ENCODE data around the gene SLC6A16.
"Not testable (repeated sequence)": the region's sequence is repeated elsewhere in the genome, so short reads cannot be mapped to it uniquely, and the experiment has no call there.

SLC6A16 gene
- 0.52 to 5.0 reads per million in 2 experiments for total RNA-seq

DNA sequence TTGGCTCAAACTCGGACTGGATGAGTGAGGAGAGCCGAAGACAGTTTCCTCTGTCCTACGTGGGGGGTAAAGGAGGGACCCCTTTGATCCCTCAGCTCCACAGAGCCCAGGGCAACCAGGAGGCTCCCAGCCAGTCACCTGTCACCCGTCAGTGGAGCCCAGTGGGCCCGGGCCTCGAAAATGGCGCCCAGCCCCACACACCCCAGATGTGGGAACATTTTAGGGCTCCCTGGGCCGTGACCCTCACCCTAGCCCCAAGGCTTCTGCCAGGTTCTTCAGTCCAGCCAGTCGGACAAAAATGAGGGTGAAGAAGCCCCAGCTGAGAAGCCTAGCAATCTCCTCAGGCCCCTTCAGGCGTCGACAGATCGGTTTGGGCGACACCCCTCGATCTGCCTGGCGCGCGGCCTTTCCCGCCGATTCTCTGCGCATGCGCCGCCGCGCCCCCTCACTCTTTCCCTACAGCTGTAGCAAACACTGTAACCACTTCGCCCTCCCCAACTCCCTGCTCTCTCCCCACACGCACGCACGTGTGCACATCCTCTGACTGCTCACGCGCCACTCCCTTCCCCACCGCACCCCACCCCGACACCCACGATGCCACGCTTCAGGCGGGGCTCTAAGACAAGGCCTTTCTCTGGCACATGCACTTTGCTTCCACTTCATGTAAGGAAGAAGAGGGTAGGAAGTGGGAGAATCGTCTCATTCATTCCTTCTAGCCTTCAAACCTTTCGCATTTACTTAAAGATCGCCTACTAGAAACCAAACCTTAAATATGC lies at the start of gene SLC6A16:
Gene SLC6A16, minus strand, starts transcription at position 391 of the 776 bp plus-strand sequence. CDS start 13,844 bp downstream, outside the sequence.
- DNase-seq (ENCODE audit: low read depth): no peak

DNA sequence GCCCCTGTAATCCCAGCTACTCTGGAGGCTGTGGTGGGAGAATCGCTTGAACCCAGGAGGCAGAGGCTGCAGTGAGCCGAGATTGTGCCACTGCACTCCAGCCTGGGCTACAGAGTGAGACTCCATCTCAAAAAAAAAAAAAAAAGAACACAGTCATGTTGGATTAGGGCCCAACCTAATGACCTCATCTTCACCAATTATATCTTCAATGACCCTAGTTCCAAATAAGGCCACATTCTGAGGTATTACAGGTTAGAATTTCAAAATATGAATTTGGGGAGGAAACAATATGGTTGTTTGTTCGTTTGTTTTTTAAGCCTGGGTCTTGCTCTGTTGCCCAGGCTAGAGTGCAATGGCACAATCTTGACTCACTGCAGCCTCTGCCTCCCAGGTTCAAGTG lies 48.2 kb upstream of the SLC6A16 start:
- DNase-seq (ENCODE audit: low read depth): not testable (repeated sequence)

DNA sequence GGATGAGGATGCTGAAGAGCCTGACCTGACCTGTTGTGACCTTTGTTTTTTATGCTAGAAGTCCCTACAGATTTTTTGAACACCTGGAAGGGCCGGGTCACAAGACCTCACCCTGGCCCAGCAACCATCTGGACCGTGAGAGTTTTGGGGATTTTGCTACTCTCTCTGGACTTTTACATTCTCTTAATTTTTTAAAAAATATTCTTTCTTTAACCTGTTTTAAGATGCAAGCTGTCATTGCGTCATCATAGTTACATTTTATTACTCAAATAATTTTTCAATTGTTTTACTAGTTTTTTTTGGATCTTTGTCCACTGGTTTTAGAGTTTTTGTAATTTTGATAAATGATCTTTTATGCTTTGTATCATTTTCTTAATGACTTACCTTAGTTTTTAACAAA lies 46.2 kb upstream of the SLC6A16 start:
- DNase-seq (ENCODE audit: low read depth): no peak

DNA sequence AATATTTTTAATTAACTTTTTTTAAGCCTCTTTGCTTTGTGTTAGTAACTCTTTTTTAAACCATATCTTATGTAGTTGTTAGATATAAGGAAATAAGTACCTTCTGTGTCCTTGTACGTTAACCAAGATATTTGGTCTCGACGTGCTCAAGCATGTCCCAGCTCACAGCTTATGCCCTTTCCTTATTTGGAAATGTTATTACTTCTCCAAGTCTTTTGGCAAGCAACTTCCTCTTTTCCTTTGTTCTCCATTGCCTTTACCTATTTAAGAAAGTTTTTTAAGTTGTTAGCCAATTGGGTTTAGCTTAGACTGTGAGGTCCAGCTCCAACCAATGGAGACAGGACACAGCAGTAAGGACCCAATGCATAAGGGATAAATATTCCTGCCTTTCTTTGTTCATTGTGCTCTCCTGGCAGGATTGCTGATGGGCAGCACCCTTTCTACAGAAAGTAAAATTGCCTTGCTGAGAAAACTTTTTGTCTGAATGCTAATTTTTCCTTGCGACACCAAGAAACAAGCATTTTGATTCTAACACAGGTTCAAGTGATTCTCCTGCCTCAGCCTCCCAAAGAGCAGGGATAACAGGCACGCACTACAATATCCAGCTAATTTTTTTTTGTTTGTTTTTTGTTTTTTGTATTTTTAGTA lies 43.8 kb upstream of the SLC6A16 start:
- no peak for DNase-seq (ENCODE audit: low read depth)

DNA sequence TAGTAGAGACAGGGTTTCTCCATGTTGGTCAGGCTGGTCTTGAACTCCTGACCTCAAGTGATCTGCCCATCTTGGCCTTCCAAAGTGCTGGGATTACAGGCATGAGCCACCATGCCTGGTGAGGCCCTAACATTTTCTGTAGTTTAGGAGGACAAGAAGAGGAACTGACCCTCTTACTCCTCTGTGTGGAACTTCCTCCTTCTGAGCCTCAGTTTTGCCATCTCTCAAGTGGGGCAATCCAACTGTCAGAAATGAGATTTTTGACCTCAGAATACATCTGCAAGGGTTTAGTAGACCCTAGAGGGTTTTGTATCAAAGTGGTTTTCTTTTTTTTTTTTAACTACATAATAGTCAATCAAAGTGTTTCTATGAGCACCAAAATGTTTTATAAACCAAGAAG lies 41.1 kb upstream of the SLC6A16 start:
- no peak for DNase-seq (ENCODE audit: low read depth)

DNA sequence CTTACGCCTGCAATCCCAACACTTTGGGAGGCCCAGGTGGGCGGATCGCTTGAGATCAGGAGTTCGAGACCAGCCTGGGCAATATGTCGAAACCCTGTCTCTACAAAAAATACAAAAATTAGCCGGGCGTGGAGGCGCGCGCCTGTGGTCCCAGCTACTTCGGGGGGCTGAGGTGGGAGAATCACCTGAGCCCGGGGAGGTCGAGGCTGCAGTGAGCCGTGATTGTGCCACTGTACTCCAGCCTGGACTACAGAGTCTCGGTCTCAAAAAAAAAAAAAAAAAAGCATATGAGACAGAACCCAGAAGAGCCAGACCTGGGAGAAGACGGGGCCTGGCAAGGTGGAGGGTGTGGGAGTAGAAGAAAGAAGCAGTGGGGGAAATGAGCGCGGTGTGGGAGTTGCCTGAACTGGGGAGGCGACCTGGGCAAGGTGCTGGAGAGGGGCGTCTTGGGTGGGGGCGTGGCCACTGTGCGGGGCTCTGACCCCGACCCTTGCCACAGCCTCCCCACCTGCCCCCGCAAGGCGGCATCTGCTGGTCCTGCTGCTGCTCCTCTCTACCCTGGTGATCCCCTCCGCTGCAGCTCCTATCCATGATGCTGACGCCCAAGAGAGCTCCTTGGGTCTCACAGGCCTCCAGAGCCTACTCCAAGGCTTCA lies 39.2 kb upstream of the SLC6A16 start:
- DNase-seq (ENCODE audit: low read depth): no peak

DNA sequence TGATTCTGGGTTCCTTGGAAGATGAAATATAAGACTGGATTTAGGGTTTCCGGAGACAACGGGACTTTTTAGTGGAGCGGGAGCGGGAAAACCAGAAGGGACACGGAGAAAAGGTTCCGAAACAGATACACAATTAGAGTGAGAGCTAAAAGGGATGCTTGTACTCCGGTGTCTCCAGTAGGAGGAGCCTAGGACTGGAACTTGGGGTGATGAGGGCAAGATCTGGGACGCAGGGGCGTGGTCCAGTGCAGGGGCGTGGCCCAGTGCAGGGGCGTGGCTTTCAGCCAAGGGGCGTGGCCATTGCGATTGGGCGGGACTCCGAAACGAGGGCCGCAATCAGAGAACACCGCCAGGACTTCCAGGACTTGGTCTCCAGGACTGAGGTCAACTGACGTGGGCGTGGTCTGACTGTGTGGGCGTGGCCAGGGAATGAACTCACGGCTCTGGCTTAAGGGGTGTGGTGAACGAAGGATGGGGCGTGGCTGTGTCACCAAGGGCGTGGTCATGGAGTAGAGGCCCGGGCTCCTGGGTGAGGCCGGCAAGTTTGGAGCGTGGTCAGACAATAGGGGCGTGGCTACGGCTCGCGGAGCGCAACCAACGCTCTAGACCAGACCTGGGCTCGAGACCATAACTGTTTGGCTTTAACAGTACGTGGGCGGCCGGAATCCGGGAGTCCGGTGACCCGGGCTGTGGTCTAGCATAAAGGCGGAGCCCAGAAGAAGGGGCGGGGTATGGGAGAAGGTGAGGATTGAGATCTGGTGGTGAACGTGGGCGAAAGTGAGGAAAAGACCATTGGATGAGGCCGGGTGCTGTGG lies 38.5 kb upstream of the SLC6A16 start, which contains the start of gene DKKL1:
Gene DKKL1, plus strand, starts transcription at position 610 of the 815 bp plus-strand sequence. Its CDS starts 122 bp downstream, at position 732.
- peak; percentile 39 for DNase-seq (ENCODE audit: low read depth)

DNA sequence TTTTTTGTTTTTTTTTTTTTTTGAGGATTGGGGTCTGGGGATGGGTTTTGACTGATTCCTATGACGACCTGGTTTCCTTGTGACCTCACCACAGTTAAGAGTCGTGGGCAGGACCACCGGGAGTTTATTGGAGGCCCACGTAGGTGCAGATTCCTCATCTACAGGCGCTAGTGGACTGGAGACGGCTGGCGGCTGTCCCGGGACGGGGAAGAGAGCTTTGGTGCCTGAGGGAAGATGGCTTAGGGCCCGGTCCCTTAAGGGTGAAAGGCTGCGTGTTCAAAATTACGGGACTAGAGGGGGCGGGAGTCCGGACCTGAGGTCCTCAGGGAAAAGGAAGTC lies 37.9 kb upstream of the SLC6A16 start:
- no peak for DNase-seq (ENCODE audit: low read depth)

DNA sequence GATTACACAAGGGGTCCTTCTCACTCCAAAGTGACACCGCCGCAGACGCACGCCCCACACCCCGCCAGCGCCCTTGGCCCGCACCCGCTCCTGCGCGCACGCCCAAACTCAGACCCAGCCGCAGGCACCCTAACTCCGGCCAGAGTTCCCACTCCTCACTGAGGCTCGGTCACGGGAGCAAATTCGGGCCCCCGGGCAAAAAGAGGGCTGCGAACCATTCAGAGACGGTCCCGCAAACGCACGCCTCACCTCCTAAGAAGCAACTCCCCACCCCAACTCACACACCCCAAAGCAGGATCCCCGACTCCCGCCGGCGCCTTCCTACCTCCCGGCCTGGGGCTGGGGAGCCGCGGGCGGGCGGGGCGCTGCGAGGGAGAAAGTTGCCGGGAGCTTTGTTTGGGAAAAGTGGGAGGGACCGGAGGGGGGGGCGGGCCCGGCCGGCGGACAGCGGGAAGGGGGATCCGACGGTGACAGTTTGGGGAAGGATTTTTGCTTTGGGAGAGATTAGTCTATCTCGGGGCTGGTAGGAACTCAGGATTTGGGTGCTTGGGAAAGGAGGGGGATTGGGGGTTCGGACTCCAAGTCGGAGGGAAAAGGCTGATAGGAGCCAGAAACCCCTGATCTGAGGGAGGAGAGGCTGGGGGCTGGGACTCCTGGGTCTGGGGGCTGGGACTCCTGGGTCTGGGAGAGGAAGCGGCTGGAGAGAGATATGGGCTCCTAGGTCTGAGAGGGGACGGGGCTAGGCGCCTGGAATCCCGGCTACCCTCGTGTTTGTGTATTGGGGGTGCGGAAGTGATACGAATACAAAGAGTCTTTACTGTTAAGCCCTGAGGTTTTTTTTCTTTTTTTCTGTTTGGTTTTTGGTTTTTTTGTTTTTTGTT lies 37.3 kb upstream of the SLC6A16 start, which contains the start of gene TEAD2:
Gene TEAD2, minus strand, starts transcription at position 369 of the 881 bp plus-strand sequence. CDS start 2,341 bp downstream, outside the sequence.
- DNase-seq (ENCODE audit: low read depth): no peak

DNA sequence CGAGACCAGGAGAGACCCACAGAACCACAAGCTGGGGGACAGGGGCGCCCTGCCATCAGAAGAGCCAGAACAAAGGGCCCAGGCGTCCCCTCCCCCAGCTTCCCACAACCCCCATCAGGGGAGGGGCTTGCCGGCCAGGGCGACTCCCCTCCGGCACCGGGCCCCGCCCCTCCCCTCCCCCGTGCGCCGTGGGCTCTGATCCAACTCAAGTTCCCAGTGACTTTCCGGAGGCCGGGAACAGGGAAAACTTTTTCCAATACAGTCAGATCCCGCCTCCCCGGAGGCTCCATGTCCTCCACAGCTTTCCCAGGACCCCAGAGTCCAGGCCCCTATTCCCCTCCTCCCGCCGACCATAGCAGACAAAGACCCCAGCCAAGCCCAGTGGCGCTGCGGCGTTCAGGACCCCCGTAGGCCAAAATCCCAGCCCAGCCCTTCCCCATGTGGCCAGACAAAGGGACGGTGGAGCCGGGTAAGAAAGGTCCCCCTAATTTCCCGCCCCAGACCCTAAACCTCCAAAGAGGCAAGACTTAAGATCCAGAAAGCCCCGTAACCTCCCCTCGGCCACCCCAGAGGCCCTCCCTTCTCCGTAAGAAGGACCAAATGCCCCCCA lies 36.6 kb upstream of the SLC6A16 start:
- DNase-seq (ENCODE audit: low read depth): no peak

DNA sequence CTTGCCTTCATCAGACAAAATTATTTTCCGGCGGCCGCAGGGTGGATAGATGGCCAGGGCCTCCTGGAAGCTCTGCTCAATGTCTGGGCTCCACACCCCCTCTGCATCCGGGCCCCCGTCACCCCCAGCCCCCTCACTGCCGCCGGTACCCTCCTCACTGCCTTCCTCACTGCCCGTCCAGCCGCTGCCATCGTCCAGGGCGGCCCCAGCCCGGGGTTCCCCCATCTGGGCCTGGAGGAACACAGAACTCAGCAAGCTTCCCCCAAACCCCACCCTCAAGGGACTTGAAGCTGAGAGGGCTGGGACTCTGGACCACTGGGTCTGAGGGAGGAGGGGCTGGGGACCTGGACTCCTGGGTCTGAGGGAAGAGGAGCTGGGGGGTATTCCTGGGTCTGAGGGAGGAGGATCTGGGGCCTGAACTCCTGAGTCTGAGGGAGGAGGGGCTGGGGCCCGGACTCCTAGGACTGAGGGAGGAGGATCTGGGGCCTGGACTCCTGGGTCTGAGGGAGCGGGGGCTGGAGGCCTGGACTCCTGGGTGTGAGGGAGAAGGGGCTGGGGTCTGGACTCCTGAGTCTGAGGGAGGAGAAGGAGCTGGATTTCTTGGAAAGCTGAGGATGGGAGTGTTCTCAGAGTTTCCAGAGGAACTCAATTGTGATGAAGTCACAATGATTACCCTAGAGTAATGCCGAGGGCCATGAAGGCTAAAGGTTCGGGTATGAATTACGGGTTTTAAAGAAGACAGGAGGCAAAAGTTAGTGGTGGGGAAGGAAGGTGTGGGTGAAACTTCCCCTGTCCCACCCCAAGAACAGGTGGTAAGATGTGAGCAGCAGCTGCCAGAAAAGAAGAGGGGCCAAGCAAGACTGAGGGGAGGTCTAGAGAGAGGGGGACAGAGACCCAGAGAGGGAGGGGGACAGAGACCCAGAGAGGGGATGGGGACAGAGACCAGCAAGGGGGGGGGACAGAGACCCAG lies 35.1 kb upstream of the SLC6A16 start:
- DNase-seq (ENCODE audit: low read depth): no peak

DNA sequence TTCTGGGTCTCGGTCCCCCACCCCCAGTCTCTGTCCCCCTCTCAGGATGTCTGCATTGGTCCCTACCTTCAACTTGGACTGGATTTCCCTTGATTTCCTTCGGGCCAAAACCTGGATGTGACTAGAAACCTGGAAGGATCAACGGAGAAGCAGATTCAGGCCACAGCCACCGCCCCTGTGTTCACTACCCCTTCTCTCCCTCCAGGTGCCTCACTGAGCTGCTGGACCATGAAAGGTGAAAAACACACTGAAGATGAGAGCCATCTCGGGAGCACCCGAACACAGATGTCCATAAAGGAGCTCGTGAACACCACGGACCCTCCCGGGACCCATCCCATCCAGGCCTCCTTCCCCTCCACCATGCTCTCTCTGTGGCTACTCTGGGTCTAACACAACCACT lies 32.2 kb upstream of the SLC6A16 start:
- DNase-seq (ENCODE audit: low read depth): no peak

DNA sequence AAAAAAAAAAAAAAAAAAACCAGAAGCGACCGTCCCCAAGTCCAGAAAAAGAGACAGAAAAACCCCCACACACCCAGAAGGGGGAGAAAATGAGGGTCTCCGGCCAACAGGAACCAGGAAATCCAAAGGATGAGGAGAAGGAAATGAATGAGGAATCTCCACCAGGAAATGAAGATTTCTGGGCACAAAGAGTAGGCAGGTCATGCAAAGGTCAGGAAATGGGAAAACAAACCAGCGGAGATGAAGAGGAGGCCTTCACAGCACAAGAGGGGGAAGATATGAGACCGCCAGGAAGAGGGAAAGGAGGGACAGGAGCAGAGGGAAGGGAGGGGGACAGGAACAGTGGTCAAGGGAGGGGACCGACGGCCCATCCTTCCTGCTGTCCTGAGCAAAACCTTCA lies 31.4 kb upstream of the SLC6A16 start:
- no peak for DNase-seq (ENCODE audit: low read depth)

DNA sequence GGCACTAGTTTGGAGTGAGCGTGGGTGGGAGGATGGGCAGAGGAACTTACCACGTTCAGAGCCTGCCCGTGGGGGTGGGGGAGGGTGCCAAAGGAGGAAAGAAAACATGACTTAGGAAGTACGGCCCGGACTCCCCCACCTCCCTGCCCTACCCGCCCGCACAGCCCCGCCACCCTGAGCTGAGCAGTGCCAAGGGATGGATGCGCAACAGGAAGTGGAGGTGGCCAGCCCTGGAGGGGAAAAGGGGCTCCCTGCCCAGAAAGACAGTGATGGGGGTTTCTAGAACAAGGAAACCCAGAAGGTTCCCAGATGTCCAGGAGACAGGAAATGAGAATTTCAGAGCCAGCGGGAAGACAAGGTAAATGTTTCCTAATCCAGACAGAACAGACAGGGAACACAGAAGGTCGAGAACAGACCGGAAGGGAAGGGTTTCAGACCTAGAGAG lies 30.9 kb upstream of the SLC6A16 start:
- no peak for DNase-seq (ENCODE audit: low read depth)

DNA sequence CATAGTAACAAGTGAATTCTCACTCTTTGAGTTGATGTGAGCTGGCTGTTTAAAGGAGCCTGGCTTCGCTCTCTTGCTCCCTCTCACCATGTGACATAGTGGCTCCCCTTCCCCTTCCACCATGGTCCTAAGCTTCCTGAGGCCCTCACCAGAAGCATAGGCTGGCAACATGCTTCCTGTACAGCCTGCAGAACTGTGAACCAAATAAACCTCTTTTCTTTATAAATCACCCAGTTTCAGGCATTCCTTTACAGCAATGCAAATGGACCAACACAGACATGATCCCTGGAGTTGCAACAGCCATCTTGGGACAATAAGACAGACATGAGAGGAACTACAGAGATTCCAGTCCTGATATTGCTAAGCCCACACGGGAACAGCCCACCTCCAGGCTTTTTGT lies 24.6 kb upstream of the SLC6A16 start:
- no peak for DNase-seq (ENCODE audit: low read depth)

DNA sequence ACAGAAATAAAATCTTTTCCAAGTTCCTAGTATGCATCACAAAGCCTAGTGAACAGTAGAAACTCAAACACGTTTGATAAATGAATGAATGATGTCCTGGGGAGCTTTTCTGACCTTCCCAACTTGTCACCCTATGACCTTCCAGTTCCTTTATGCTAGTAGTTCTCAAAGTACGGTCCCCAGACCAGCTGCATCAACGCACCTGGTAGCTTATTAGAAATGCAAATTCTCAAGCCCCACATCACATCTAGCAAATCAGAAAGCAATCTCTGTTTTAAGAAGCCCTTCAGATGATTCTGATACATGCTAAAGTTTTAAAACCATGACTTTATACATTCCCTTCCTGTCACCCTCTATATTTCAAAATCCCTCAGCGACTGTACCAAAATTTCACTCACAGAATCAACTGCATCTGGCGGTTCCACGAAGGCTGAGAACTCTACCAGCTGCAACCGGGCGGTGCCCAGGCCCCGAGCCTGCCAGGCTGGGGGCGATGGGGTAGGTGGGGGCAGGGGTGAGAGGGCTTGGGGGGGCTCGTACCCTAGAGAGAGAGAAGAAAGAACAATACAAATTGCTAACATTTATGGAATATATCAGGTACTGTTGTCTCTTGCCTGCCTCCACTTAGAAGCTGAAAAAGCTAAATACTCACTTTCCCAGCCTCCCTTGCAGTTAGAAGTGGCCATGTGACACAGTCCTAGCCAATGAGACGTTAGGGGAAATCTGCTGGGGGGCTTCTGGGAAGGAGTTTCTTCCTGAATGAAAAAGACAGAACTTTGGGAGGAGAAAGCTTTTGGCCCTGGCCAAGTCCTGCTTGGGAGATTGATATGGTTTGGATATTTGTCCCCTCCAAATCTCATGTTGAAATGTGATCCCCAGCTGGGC lies 23.6 kb upstream of the SLC6A16 start:
- no peak for DNase-seq (ENCODE audit: low read depth)

DNA sequence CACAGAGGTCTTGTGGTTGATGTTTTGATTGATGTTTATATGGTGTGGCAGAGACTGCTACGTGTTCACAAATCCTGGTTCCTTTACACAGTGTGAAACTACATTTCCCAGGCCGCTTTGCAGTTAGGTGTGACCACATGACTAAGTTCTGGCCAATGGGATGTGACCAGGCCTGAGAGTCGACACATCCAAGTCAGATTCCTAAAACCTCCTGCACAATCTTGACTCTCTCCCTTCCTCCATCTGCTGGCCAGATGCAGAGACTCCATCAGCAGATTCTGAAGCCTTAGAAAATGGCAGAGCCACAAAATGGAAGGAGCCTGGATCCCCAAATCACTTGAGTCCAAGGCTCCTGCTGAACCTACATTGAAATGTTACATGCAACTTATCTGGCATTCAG lies 22.8 kb upstream of the SLC6A16 start:
- no peak for DNase-seq (ENCODE audit: low read depth)

DNA sequence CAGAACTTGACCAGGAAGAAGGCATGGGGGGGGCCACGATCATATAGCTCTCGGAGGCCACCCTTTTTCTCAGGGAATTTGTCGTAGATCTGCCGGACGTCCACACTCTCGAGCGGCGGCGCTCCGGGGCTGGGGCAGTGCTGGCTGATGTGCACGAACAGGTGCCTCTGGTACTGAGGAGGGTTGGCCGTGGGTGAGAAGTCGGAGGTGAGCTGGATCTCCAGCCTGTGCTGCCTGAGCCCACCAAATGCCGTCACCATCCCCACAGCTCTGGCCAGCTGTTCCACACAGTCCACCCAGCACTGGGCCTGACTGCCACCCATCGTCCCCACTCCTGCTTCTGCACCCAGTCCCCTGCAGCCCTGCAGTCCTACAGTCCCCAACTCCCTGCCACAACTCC lies 22.2 kb upstream of the SLC6A16 start:
- no peak for DNase-seq (ENCODE audit: low read depth)

Measured in T follicular helper cell (primary cell).